NCI-H446 (cell line): ENCODE data around the gene ATF7IP2.
"Not testable (repeated sequence)": the region's sequence is repeated elsewhere in the genome, so short reads cannot be mapped to it uniquely, and the experiment has no call there.

ENCODE experiments used
- DNase-seq, 2 experiments: peaks; one replicate each; lab custom pipeline; 2025; lab: John Stamatoyannopoulos, UW

The ATF7IP2 gene, protein sequence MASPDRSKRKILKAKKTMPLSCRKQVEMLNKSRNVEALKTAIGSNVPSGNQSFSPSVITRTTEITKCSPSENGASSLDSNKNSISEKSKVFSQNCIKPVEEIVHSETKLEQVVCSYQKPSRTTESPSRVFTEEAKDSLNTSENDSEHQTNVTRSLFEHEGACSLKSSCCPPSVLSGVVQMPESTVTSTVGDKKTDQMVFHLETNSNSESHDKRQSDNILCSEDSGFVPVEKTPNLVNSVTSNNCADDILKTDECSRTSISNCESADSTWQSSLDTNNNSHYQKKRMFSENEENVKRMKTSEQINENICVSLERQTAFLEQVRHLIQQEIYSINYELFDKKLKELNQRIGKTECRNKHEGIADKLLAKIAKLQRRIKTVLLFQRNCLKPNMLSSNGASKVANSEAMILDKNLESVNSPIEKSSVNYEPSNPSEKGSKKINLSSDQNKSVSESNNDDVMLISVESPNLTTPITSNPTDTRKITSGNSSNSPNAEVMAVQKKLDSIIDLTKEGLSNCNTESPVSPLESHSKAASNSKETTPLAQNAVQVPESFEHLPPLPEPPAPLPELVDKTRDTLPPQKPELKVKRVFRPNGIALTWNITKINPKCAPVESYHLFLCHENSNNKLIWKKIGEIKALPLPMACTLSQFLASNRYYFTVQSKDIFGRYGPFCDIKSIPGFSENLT

DNA sequence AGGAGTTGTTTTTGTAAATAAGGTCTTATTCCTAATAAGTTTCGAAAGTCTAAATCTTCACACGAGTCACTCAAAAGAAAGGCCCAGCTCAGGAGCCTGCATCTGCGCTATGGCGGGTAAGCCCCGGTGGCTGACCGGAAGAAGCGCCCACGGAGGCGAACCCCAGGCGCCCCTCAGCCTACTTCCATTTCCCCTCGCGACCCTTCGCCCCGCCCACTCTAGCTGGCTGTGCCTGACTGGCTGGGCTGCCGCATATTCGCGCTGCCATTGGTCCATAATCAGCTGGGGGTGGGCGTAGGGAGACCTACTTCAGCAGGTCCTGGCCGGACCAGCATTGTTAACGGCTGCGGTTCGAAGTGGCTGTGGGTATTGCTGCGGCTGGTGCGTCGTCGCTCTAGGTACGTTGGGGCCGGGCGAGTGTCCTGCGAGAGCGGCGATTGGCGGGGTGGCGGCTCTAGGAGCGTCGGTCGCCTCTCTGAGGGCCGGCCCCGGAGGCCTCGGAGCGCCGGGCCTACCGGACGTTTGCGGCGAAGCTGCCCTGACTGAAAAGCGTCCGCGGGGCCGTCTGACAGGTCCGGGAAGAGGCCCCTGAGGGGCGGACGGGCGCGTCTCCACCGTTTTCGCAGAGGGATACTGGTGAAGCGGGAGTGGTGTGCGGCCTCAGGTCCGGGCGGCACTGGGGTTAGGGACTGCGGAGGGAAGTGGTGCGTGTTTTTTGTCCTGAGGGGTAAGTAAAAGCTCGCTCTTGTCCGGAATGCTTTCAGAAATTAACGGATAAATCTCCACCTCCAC is at the start of gene ATF7IP2:
ATF7IP2 (plus strand) TSS at position 337 of the 792 bp plus-strand sequence. CDS start 44,560 bp downstream, outside the sequence.
- DNase-seq = no peak

GRCh38 chr16:10338426-10338825 is 47.4 kb upstream of the ATF7IP2 start:
- DNase-seq = no peak

DNA sequence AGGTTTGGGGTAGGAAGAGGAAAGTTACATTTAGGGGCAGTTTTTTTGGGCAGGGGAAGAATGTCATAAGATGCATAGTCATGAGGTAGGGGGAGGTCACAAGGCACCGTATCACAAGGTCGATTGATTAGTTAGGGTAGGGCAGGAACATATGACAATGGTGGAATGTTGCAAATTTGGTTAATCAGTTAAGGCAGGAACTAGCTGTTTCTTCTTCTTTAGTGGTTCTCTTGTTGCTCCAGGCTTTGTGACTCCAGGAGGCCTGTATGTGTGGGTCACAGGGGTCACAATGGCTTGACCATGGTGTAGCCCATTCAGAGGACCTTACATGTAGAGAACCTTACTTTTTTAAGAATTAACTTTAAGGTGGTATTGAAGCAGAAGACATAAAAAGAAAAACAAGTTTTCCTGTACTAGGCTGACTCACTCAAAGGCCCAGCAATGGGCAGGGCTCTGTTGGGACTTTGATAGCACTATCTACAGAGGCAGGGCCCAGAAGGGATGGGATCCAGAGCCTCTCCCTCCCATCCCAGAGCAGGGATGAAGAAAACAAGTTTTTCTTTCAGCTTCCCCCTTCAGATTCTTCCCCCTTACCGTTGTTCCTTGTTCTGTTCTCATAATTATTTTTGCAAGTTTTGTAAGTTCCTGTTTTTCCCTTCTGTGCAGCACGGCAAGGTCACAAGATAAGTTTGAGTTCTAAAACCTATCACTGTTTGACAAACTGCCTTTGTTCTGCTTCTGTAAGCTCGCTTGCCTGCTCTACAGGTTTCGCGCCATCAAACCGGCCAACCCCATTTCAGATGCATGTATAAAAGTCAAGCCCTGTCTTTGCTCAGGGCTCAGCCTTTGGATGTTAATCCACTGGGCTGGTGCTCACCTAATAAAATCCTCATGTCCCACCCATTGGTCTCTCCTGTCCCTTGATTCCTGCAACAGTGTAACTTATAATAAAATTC is 45.8 kb upstream of the ATF7IP2 start:
- no peak for DNase-seq

GRCh38 chr16:10343124-10343760 is 42.6 kb upstream of the ATF7IP2 start:
- DNase-seq = no peak

GRCh38 chr16:10344699-10345098 is 41.2 kb upstream of the ATF7IP2 start:
- DNase-seq = not testable (repeated sequence)

- no peak for DNase-seq
These were observed 40.2 kb upstream of the ATF7IP2 start for GRCh38 chr16:10345629-10346028.

DNA sequence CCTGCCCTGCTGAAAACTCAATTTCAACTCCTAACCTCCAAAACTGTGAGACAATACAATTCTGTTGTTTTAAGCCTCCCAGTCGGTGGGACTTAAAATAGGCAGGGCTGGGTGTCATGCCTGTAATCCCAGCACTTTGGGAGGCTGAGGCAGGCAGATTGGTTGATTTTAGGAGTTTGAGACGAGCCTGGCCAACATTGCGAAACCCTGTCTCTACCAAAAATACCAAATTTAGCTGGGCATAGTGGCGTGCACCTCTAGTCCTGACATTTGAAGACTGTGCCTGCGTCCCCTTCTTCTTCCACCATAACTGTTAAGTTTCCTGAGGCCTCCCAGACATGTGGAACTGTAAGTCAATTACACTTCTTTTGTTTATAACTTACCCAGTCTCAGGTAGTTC is 36.0 kb upstream of the ATF7IP2 start:
- no peak for DNase-seq

- no peak for DNase-seq
These were observed 33.6 kb upstream of the ATF7IP2 start for GRCh38 chr16:10352262-10352661.

GRCh38 chr16:10355589-10355988 is 30.3 kb upstream of the ATF7IP2 start:
- DNase-seq = no peak

DNA sequence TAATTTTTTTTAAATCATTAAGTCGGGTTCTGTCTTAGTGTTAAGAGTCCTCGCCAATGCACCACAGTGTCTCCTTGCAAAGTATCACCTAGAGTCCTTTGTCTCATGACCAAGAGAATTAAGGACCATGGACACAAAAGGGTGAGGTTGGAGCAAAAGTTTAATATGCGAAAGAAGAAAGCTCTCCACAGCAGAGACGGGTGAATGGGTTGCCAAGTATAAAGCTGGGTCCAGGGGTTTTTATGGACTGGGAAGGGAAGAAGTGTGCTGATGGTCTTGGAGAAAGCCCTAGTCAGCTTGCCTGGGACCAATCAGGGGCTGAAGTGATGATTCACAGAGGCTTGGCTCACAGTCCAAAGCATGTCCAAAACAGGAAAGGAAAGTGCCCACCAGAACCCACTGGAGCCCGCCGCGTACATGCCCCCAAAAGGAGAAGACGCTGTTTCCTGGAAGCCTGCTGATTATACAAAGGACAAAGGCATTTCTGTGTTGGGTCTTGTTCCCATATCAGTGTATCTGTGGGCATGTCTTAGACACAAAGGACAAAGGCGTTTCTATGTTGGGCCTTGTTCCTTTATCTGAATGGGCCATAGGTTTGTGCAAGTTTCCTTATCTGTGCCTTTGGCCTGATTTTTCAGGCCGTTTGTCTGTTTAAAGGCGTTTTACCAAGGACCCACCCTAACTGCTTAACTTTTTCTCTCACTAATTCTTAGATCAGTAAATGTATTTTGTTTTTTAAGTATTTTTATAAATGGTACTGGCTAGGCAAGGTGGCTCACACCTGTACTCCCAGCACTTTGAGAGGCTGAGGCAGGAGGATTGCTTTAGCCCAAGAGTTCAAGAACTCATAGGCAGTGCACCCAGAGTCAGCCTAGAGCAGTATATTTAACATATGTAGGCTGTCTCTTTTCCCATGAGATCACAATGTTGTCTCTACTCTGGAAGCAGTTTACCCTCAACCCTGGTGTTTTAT is 28.7 kb upstream of the ATF7IP2 start:
- DNase-seq = no peak

DNA sequence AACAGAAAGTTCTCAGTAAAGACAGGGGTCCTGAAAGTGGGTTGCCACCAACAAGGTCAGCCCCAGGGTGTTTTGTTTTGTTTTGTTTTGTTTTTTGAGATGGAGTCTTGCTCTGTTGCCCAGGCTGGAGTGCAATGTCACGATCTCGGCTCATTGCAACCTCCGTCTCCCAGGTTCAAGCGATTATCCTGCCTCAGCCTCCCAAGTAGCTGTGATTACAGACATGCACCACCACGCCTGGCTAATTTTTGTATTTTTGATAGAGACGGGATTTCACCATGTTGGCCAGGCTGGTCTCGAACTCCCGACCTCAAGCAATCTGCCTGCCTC is 24.1 kb upstream of the ATF7IP2 start:
- not testable (repeated sequence) for DNase-seq

GRCh38 chr16:10362077-10362863 is 23.6 kb upstream of the ATF7IP2 start:
- DNase-seq = no peak

- DNase-seq = not testable (repeated sequence)
These were observed 23.0 kb upstream of the ATF7IP2 start for GRCh38 chr16:10362864-10363197.

DNA sequence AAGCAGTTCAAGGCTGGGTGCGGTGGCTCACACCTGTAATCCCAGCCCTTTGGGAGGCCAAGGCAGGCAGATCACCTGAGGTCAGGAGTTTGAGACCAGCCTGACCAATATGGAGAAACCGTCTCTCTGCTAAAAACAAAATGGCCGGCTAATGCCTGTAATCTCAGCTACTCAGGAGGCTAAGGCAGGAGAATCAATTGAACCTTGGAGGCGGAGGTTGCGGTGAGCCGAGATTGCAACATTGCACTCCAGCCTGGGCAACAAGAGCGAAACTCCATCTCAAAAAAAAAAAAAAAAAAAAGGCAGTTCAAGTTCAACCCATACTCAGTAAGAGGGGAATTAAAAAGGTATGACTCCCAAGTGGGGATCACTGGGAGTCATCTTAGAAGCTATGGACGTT is 19.2 kb upstream of the ATF7IP2 start:
- not testable (repeated sequence) for DNase-seq

DNA sequence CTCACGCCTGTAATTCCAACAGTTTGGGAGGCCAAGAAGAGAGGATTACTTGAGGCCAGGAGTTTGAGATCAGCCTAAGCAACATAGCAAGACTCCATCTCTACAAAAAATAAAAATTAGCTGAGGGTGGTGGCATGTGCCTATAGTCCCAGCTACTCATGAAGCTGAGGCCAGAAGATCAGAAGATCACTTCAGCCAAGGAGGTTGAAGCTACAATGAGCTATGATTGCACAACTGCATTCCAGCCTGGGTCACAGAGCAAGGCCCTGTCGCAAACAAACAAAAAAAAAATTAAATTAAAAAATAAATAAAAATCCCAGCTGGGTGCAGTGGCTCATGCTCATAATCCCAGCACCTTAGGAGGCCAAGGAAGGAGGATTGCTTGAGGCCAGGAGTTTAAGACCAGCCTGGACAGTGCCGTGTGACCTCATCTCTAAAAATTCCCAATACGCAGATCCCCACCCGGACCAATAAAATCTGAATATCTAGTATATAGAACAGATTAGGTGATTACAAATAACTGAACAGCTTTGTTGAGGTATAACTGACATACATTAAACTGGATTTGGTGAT is 18.2 kb upstream of the ATF7IP2 start:
- DNase-seq = no peak

GRCh38 chr16:10368969-10369551 is 16.8 kb upstream of the ATF7IP2 start:
- no peak for DNase-seq

DNA sequence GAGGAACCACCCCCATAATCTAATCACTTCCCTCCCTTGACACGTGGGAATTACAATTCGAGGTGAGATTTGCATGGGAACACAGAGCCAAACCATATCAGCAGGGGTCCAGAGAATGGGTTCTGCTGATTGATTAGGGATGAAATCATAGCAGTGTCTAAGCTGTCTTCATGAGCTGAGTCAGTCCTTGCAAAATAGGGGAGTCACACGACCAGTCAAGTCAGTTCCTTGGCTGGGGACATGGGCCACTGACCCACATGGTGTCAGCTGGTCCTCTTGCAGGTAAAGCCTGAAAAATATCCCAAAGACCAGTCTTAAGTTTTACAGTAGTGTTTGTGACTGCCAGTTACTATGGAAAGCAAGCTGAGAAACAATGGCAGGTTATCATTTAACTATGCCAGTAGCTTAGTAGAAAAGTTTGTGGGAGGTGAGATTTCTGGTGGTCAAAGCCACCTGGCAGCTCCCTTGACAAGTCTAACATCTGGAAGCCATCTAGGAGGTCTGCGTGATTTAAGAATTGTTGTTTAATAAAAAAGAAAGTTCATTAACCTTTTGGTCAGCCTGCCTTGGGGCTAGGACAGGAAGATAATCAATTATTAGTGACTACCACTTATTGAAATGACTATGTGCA is 15.7 kb upstream of the ATF7IP2 start:
- DNase-seq = no peak

DNA sequence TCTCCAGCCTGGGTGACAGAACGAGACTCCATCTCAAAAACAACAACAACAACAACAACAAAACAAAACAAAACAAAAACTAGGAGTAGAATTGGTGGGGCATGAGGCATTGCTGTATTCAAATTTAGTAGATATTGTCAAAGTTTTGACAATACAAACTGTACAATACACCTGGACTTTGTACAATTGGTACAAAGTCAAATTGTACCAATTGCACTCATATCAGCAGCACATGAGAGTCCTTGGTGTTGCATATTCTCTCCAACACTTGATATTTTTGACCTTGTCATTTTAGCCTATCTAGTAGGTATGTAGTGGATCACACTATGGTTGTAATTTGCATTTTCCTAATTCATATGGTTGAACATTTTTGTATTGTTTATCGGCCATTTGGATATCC is 14.3 kb upstream of the ATF7IP2 start:
- DNase-seq = no peak
